Trophoblast cell (in vitro differentiated cells and primary cell): Measurements from ENCODE around the gene FAM111A.

Source experiments
- DNase-seq, 2 donors: peaks; one replicate each; pipeline ENCODE4 v3.0.0-alpha.2; 2016
- H2AFZ ChIP-seq: 2 replicates; pipeline ENCODE4 v1.6.1; 2013; ENCODE audit warnings: low read length, moderate library complexity, mild to moderate bottlenecking; ENCODE audit not compliant: insufficient read depth, poor library complexity
- H2AK5ac ChIP-seq: 2 replicates; pipeline ENCODE4 v1.6.1; 2013; ENCODE audit warnings: mild to moderate bottlenecking, low read length
- H2BK120ac ChIP-seq: 2 replicates; pipeline ENCODE4 v1.6.1; 2013; ENCODE audit warnings: low read length, mild to moderate bottlenecking, moderate library complexity; ENCODE audit not compliant: insufficient read depth, poor library complexity
- H2BK12ac ChIP-seq: 2 replicates; pipeline ENCODE4 v1.6.1; 2013; ENCODE audit warnings: mild to moderate bottlenecking, low read length, moderate library complexity
- H2BK5ac ChIP-seq: 2 replicates; pipeline ENCODE4 v1.6.1; 2013; ENCODE audit warnings: low read length, low read depth, moderate library complexity, mild to moderate bottlenecking; ENCODE audit not compliant: poor library complexity
- H3K14ac ChIP-seq: 2 replicates; pipeline ENCODE4 v1.6.1; 2013; ENCODE audit warnings: mild to moderate bottlenecking, low read length
- H3K18ac ChIP-seq: 2 replicates; pipeline ENCODE4 v1.6.1; 2013; ENCODE audit warnings: mild to moderate bottlenecking, low read length
- H3K23ac ChIP-seq: 2 replicates; pipeline ENCODE4 v1.6.1; 2013; ENCODE audit warnings: low read length
- H3K27ac ChIP-seq: 2 replicates; pipeline ENCODE4 v1.5.1; 2013; ENCODE audit warnings: low read depth, mild to moderate bottlenecking, inconsistent platforms, low read length, moderate library complexity
- H3K27me3 ChIP-seq: 2 replicates; pipeline ENCODE4 v1.6.1; 2013; ENCODE audit warnings: inconsistent platforms, mild to moderate bottlenecking, low read length, moderate library complexity; ENCODE audit not compliant: insufficient read depth
- H3K36me3 ChIP-seq, 2 experiments: 1 replicate in 1 of 2; 2 replicates in 1 of 2; pipeline ENCODE4 v1.6.1; 2013; ENCODE audit warnings: low read length in 2 of 2, mild to moderate bottlenecking in 2 of 2, moderate library complexity in 1 of 2; ENCODE audit not compliant: insufficient read depth in 2 of 2, control insufficient read depth in 1 of 2
- H3K4ac ChIP-seq: 2 replicates; pipeline ENCODE4 v1.6.1; 2013; ENCODE audit warnings: low read depth, mild to moderate bottlenecking, low read length, moderate library complexity
- H3K4me1 ChIP-seq, 2 experiments: 1 replicate in 1 of 2; 2 replicates in 1 of 2; pipeline ENCODE4 v1.6.1; 2013; ENCODE audit warnings: low read length in 2 of 2, mild to moderate bottlenecking in 2 of 2, moderate library complexity in 1 of 2; ENCODE audit not compliant: insufficient read depth in 2 of 2, control insufficient read depth in 1 of 2
- H3K4me2 ChIP-seq: 2 replicates; pipeline ENCODE4 v1.6.1; 2013; ENCODE audit warnings: inconsistent platforms, mild to moderate bottlenecking, low read length, moderate library complexity
- H3K4me3 ChIP-seq: 2 replicates; pipeline ENCODE4 v1.5.1; 2013; ENCODE audit warnings: mild to moderate bottlenecking, low read depth, low read length, inconsistent platforms
- H3K79me1 ChIP-seq: one replicate; pipeline ENCODE4 v1.6.1; 2013; ENCODE audit warnings: low read length
- H3K79me2 ChIP-seq: 2 replicates; pipeline ENCODE4 v1.6.1; 2013; ENCODE audit warnings: low read length, mild to moderate bottlenecking; ENCODE audit not compliant: control insufficient read depth, insufficient read depth, poor library complexity
- H3K9ac ChIP-seq: 2 replicates; pipeline ENCODE4 v1.6.1; 2013; ENCODE audit warnings: mild to moderate bottlenecking, low read length
- H3K9me3 ChIP-seq: 2 replicates; pipeline ENCODE4 v1.6.1; 2013; ENCODE audit warnings: low read depth, mild to moderate bottlenecking, control low read depth, inconsistent platforms, low read length; ENCODE audit not compliant: insufficient read depth
- H4K12ac ChIP-seq: 2 replicates; pipeline ENCODE4 v1.6.1; 2013; ENCODE audit warnings: low read depth, mild to moderate bottlenecking, low read length, moderate library complexity
- H4K8ac ChIP-seq: 2 replicates; pipeline ENCODE4 v1.6.1; 2013; ENCODE audit warnings: low read depth, mild to moderate bottlenecking, low read length, moderate library complexity
- H4K91ac ChIP-seq: one replicate; pipeline ENCODE4 v1.6.1; 2013; ENCODE audit warnings: low read depth, mild to moderate bottlenecking, low read length, moderate library complexity
- WGBS: extraction: QIAGEN DNeasy Blood & Tissue Kit; methylation state at CpG from one replicate; pipeline ENCODE4 v1.1.7; 2013; ENCODE audit warnings: missing lambda C conversion rate; ENCODE audit not compliant: insufficient read length, insufficient coverage; ENCODE audit errors: extremely low coverage; 5-methylcytosine and 5-hydroxymethylcytosine counted together

Gene FAM111A

DNA sequence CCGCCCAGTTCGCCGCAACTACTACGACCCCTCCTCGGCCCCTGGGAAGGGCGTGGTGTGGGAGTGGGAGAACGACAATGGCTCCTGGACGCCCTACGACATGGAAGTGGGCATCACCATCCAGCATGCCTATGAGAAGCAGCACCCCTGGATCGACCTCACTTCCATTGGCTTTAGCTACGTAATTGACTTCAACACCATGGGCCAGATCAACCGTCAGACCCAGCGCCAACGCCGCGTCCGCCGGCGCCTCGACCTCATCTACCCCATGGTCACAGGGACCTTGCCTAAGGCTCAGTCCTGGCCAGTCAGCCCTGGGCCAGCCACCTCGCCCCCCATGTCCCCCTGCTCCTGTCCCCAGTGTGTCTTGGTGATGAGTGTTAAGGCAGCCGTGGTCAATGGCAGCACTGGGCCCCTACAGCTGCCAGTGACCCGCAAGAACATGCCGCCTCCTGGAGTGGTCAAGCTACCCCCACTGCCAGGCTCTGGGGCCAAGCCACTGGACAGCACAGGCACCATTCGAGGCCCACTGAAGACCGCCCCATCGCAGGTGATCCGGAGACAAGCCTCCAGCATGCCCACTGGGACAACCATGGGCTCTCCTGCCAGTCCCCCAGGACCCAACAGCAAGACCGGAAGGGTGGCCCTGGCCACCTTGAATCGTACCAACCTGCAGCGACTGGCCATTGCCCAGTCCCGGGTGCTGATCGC, 39.2 kb downstream of the FAM111A start:
- H2BK5ac ChIP-seq = no peak overlapping the region
- H4K12ac ChIP-seq = no peak overlapping the region
- no peak overlapping the region for H2BK120ac ChIP-seq
- DNase-seq = no peak
- no peak overlapping the region for H2AFZ ChIP-seq
- H3K4me1 ChIP-seq = peaks cover 9 to 18% of the 10 kb centered on the region in 2 experiments
- H2AK5ac ChIP-seq = no peak overlapping the region
- no peak overlapping the region for H3K27ac ChIP-seq
- H4K8ac ChIP-seq = no peak overlapping the region
- H3K4me3 ChIP-seq = no peak overlapping the region
- H3K18ac ChIP-seq = no peak overlapping the region
- H3K79me2 ChIP-seq = no peaks in the 10 kb centered on the region
- peak overlapping the region; percentile 44 for H3K9ac ChIP-seq
- no peaks in the 10 kb centered on the region for H3K9me3 ChIP-seq
- H2BK12ac ChIP-seq = no peak overlapping the region
- H3K4me2 ChIP-seq = no peak overlapping the region
- H3K36me3 ChIP-seq = peaks cover 18 to 26% of the 10 kb centered on the region in 2 experiments
- H3K27me3 ChIP-seq = no peaks in the 10 kb centered on the region
- WGBS = no CpG with 5 or more reads among the region's 33 CpGs
- no peak overlapping the region for H3K14ac ChIP-seq
- no peak overlapping the region for H3K4ac ChIP-seq
- no peaks in the 10 kb centered on the region for H3K79me1 ChIP-seq
- no peak overlapping the region for H3K23ac ChIP-seq
- no peak overlapping the region for H4K91ac ChIP-seq

DNA sequence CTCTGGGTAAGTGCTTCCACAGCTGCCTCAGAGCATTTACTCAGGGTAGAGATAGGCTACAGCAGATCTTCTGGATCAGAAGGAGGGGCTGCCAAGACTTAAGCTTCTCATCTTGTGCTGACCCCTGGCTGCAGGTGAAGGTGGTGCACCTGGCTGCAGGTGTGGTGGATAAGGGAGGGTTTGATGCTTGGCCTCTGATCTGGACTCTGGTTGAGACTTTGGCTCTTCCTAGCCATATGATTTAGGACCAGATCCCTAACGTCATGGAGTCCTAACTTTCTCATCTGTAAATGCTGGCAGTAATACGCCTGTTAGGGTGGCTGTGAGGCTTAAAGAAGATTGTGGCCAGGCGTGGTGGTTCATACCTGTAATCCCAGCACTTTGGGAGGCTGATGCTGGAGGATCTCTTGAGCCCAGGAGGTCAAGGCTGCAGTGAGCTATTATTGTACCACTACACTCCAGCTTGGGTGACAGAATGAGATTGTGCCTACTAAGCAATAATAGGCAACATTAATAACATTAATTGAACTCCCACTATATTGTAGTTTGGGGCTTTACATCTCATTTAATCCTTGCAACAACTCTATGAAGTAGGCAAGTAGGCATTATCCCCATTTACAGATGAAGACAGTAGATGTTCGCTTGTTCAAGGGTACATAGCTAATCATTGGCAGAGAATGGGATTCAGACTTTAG, 39.9 kb downstream of the FAM111A start:
- WGBS = no CpG with 5 or more reads among the region's 4 CpGs

GRCh38 chr11:59183771-59184170, 41.1 kb downstream of the FAM111A start:
- no CpG with 5 or more reads among the region's 1 CpG for WGBS
- H3K4me2 ChIP-seq = no peak overlapping the region

More for the DNA sequence above, 39.9 kb downstream of the FAM111A start:
- peak in 1 of 2 donors; percentile 52 for DNase-seq
- peaks cover 12 to 20% of the 10 kb centered on the region in 2 experiments for H3K4me1 ChIP-seq
- H4K91ac ChIP-seq = no peak overlapping the region
- no peak overlapping the region for H3K18ac ChIP-seq
- H2BK5ac ChIP-seq = no peak overlapping the region
- H3K4ac ChIP-seq = no peak overlapping the region
- no peaks in the 10 kb centered on the region for H3K9me3 ChIP-seq
- H2BK120ac ChIP-seq = no peak overlapping the region
- H3K79me2 ChIP-seq = no peaks in the 10 kb centered on the region
- H3K27me3 ChIP-seq = no peaks in the 10 kb centered on the region
- H4K8ac ChIP-seq = no peak overlapping the region
- no peak overlapping the region for H3K23ac ChIP-seq
- peaks cover 21 to 28% of the 10 kb centered on the region in 2 experiments for H3K36me3 ChIP-seq
- H3K4me3 ChIP-seq = no peak overlapping the region
- H4K12ac ChIP-seq = no peak overlapping the region
- no peak overlapping the region for H2AK5ac ChIP-seq
- no peak overlapping the region for H2AFZ ChIP-seq
- H3K4me2 ChIP-seq = no peak overlapping the region
- H3K27ac ChIP-seq = no peak overlapping the region
- H3K14ac ChIP-seq = no peak overlapping the region
- peak overlapping the region; percentile 44 for H3K9ac ChIP-seq
- no peak overlapping the region for H2BK12ac ChIP-seq
- peaks cover 2% of the 10 kb centered on the region for H3K79me1 ChIP-seq

DNA sequence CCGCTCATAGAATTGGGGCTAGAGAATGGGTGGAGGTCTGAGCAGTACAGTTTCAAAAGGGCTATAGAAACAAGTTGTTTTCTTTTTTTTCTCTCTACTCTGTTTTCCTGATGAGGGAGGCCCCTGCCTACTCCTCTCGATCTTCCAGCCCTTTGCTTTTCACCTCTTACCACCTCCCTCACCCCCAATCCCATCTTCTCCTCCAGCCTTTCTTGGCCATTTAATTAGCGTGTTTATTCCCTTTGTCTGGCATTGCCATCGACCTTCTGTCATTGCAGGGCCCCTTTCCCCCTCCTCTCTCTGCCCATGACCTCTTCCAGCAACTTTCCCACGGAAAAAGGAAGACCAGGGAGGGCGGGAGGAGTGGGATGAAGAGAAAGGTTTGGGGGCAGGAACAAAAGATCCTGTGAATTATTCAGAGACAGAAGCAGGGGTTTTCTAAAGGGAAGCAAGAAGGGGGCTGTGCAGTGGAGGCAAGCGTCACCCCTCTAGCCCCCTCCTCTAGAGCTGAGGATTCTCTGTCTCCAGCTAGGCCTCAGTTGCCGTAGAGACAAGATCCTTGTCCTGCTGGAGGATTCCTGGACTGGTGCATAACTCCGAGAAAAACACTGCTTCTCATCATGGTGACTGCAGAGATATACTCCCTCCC, 42.2 kb downstream of the FAM111A start:
- Histone ChIP-seq H2BK120ac (no peak overlapping the region), H4K8ac (no peak overlapping the region)

More at GRCh38 chr11:59183771-59184170, 41.1 kb downstream of the FAM111A start:
- Histone ChIP-seq H2AK5ac (no peak overlapping the region), H3K4me3 (no peak overlapping the region), H3K4me1 (peaks cover 15 to 19% of the 10 kb centered on the region in 2 experiments), H3K27ac (no peak overlapping the region), H2AFZ (no peak overlapping the region), H3K27me3 (no peaks in the 10 kb centered on the region), H4K12ac (no peak overlapping the region), H3K79me1 (peaks cover 6% of the 10 kb centered on the region), H2BK5ac (no peak overlapping the region), H3K9ac (no peak overlapping the region), H3K14ac (no peak overlapping the region), H3K36me3 (peaks cover 22 to 26% of the 10 kb centered on the region in 2 experiments), H3K79me2 (peaks cover 2% of the 10 kb centered on the region), H4K91ac (no peak overlapping the region), H4K8ac (no peak overlapping the region), H2BK12ac (no peak overlapping the region), H3K9me3 (no peaks in the 10 kb centered on the region), H3K4ac (no peak overlapping the region), H3K23ac (no peak overlapping the region), H3K18ac (no peak overlapping the region), H2BK120ac (no peak overlapping the region)
- no peak for DNase-seq

More for the DNA sequence above, 42.2 kb downstream of the FAM111A start:
- Histone ChIP-seq H3K4me3 (no peak overlapping the region), H2AK5ac (no peak overlapping the region), H3K79me1 (peaks cover 12% of the 10 kb centered on the region), H3K4ac (no peak overlapping the region), H3K18ac (no peak overlapping the region), H3K27me3 (no peaks in the 10 kb centered on the region), H3K23ac (no peak overlapping the region), H3K4me2 (no peak overlapping the region), H3K14ac (no peak overlapping the region), H4K91ac (no peak overlapping the region), H3K36me3 (peaks cover 22 to 26% of the 10 kb centered on the region in 2 experiments), H3K9ac (no peak overlapping the region), H2AFZ (no peak overlapping the region), H4K12ac (no peak overlapping the region), H3K9me3 (no peaks in the 10 kb centered on the region), H2BK5ac (no peak overlapping the region), H3K79me2 (peaks cover 2% of the 10 kb centered on the region), H2BK12ac (no peak overlapping the region), H3K27ac (no peak overlapping the region), H3K4me1 (peaks cover 22 to 27% of the 10 kb centered on the region in 2 experiments)
- DNase-seq = no peak
- no CpG with 5 or more reads among the region's 9 CpGs for WGBS
